PC-9 (cell line): ENCODE data around the gene INPP5A. TPM values are rescaled to one million over a fixed set of nuclear protein-coding genes. Genes with fewer than 3 reads are reported as not detected.

ENCODE experiments used
- BruUV-seq: library from RNA; stranded (reverse); fragments of 400-500 nt; replicated peaks from 2 replicates; lab custom pipeline; 2021; lab: Mats Ljungman, UMichigan
- CTCF ChIA-PET: fragments of 300-600 bp; sonication (Branson Sonifier 250); formaldehyde crosslinking; loops from one replicate; lab custom pipeline; 2022; ENCODE audit warnings: antibody characterized with exemption; lab: Charles Lee
- POLR2A ChIA-PET: fragments of 300-600 bp; sonication (Branson Sonifier 250); formaldehyde crosslinking; loops from one replicate; lab custom pipeline; 2022; ENCODE audit warnings: antibody characterized with exemption; ENCODE audit not compliant: unreplicated experiment; lab: Charles Lee
- DNase-seq, 2 experiments: peaks; one replicate each; pipeline versions ENCODE4 v3.0.0 to v3.0.0-alpha.2; 2015 to 2022; ENCODE audit warnings: mixed read lengths in 1 of 2
- H2AFZ ChIP-seq: fragments of 200-600 bp; sonication (generic); 2 replicates; pipeline ENCODE4 v1.8.1; 2017; ENCODE audit warnings: antibody characterized with exemption
- H3F3A ChIP-seq: fragments of 200-600 bp; sonication (generic); 2 replicates; pipeline ENCODE4 v1.8.1; 2017; ENCODE audit warnings: antibody characterized with exemption, mild to moderate bottlenecking, low read depth; ENCODE audit not compliant: insufficient read depth
- H3K27ac ChIP-seq: fragments of 200-600 bp; sonication (generic); 2 replicates; pipeline ENCODE4 v1.6.1; 2016; ENCODE audit warnings: mixed run types
- H3K27me3 ChIP-seq: fragments of 200-600 bp; sonication (generic); 2 replicates; pipeline ENCODE4 v1.6.1; 2016; ENCODE audit warnings: low read depth, mixed run types; ENCODE audit not compliant: insufficient read depth
- H3K36me3 ChIP-seq: fragments of 200-600 bp; sonication (generic); 2 replicates; pipeline ENCODE4 v1.6.1; 2016; ENCODE audit warnings: low read depth, mixed run types
- H3K4me1 ChIP-seq: fragments of 200-600 bp; sonication (generic); replicated peaks from 2 replicates; pipeline ENCODE4 v1.6.1; 2016; ENCODE audit warnings: mixed run types; ENCODE audit not compliant: insufficient read depth
- H3K4me2 ChIP-seq: fragments of 200-600 bp; sonication (generic); 2 replicates; pipeline ENCODE4 v1.6.1; 2017; ENCODE audit warnings: mixed run types
- H3K4me3 ChIP-seq: fragments of 200-600 bp; sonication (generic); 2 replicates; pipeline ENCODE4 v1.6.1; 2016; ENCODE audit warnings: mixed run types
- H3K79me2 ChIP-seq: fragments of 200-600 bp; sonication (generic); 2 replicates; pipeline ENCODE4 v1.6.1; 2017; ENCODE audit warnings: low read depth, mixed run types
- H3K9me2 ChIP-seq: fragments of 200-600 bp; sonication (generic); 2 replicates; pipeline ENCODE4 v1.8.1; 2017; ENCODE audit warnings: mild to moderate bottlenecking; ENCODE audit not compliant: insufficient read depth
- H3K9me3 ChIP-seq: fragments of 200-600 bp; sonication (generic); 2 replicates; pipeline ENCODE4 v1.8.1; 2016; ENCODE audit warnings: low read depth; ENCODE audit not compliant: insufficient read depth
- H4K20me1 ChIP-seq: fragments of 200-600 bp; sonication (generic); 2 replicates; pipeline ENCODE4 v1.8.1; 2017; ENCODE audit not compliant: insufficient read depth
- CTCF ChIP-seq: fragments of 200-600 bp; sonication (generic); conservative IDR thresholded peaks from 2 replicates; pipeline ENCODE4 v1.6.1; 2017; ENCODE audit warnings: mixed run types, antibody characterized with exemption, mild to moderate bottlenecking, moderate library complexity
- EZH2 ChIP-seq: fragments of 200-600 bp; sonication (generic); IDR thresholded peaks from 2 replicates; pipeline ENCODE4 v1.8.0; 2017; ENCODE audit warnings: antibody characterized with exemption, low read depth
- intact Hi-C: fragments of 100-400 bp; cut with micrococcal nuclease; formaldehyde crosslinking; loops from one replicate; pipeline ENCODE4 v1.10.0; 2022; ENCODE audit not compliant: unreplicated experiment
- total RNA-seq: library from RNA; stranded (reverse); gene quantifications from 2 replicates; pipeline ENCODE4 v1.2.3, GENCODE V29; 2021

INPP5A gene
- total RNA-seq, 1 experiment from 2014 or later: 18.4 TPM

GRCh38 chr10:132548106-132548823, 10.7 kb downstream of the INPP5A start:
- no peak overlapping the region for H3K27ac ChIP-seq
- no peaks in the 10 kb centered on the region for H3F3A ChIP-seq
- no peak for TF ChIP-seq CTCF
- H4K20me1 ChIP-seq: peaks cover 6% of the 10 kb centered on the region
- BruUV-seq: no TSS peak
- no peaks in the 10 kb centered on the region for H3K4me1 ChIP-seq
- intact Hi-C loops: no loop called here
- H3K27me3 ChIP-seq: no peaks in the 10 kb centered on the region
- H3K4me3 ChIP-seq: no peak overlapping the region
- CTCF ChIA-PET: interaction anchor here (0.7 kb wide), 1 partner anchor 324 kb away, joined by 3 read pairs; no protein-coding TSS in a partner anchor
- no peaks in the 10 kb centered on the region for H3K9me2 ChIP-seq
- no peaks in the 10 kb centered on the region for H3K9me3 ChIP-seq
- H3K36me3 ChIP-seq: no peaks in the 10 kb centered on the region
- DNase-seq: no peak
- H2AFZ ChIP-seq: no peak overlapping the region
- no peak overlapping the region for H3K4me2 ChIP-seq
- no peaks in the 10 kb centered on the region for H3K79me2 ChIP-seq
- POLR2A ChIA-PET: no interaction called here

GRCh38 chr10:132548869-132549268, 11.3 kb downstream of the INPP5A start:
- no peaks in the 10 kb centered on the region for H3K27me3 ChIP-seq
- intact Hi-C loops: no loop called here
- H2AFZ ChIP-seq: no peak overlapping the region
- ChIA-PET POLR2A (no interaction called here), CTCF (no interaction called here)
- no peak overlapping the region for H3K27ac ChIP-seq
- BruUV-seq: no TSS peak
- no peak overlapping the region for H3K4me3 ChIP-seq
- H4K20me1 ChIP-seq: peaks cover 6% of the 10 kb centered on the region; the same call in 1 of the 2 replicates
- no peaks in the 10 kb centered on the region for H3K36me3 ChIP-seq
- no peaks in the 10 kb centered on the region for H3K79me2 ChIP-seq
- no peak for DNase-seq
- no peaks in the 10 kb centered on the region for H3K9me2 ChIP-seq
- H3K4me1 ChIP-seq: no peaks in the 10 kb centered on the region
- no peak overlapping the region for H3K4me2 ChIP-seq
- H3F3A ChIP-seq: no peaks in the 10 kb centered on the region
- no peak for TF ChIP-seq CTCF
- TF ChIP-seq EZH2: no peak
- no peaks in the 10 kb centered on the region for H3K9me3 ChIP-seq

GRCh38 chr10:132549371-132549770, 11.8 kb downstream of the INPP5A start:
- POLR2A ChIA-PET: no interaction called here

More at GRCh38 chr10:132549371-132549770, 11.8 kb downstream of the INPP5A start:
- Histone ChIP-seq H3K27me3 (no peaks in the 10 kb centered on the region), H3F3A (no peaks in the 10 kb centered on the region), H3K4me2 (no peak overlapping the region), H3K9me2 (no peaks in the 10 kb centered on the region), H3K27ac (no peak overlapping the region), H4K20me1 (peaks cover 6% of the 10 kb centered on the region; the same call in 1 of the 2 replicates), H3K79me2 (no peaks in the 10 kb centered on the region), H3K9me3 (no peaks in the 10 kb centered on the region), H2AFZ (no peak overlapping the region), H3K4me3 (no peak overlapping the region), H3K4me1 (no peaks in the 10 kb centered on the region), H3K36me3 (no peaks in the 10 kb centered on the region)
- BruUV-seq: no TSS peak
- CTCF ChIA-PET: no interaction called here
- intact Hi-C loops: no loop called here
- TF ChIP-seq EZH2 (no peak), CTCF (no peak)
- DNase-seq: no peak
